HT1080 (cell line): ENCODE measurements around the gene RPRD1B. TPM values are rescaled to one million over a fixed set of nuclear protein-coding genes. Genes with fewer than 3 reads are reported as not detected.

ENCODE experiments used
- DNase-seq: peaks from one replicate; pipeline ENCODE4 v3.0.0-alpha.2; 2015; ENCODE audit warnings: low read depth
- total RNA-seq: library from RNA; depleted of rRNA; stranded (reverse); fragments of >200 nt; shearing (Covaris generic); gene quantifications from 2 replicates; pipeline ENCODE4 v1.2.3, GENCODE V29; 2014

Gene RPRD1B
- total RNA-seq, 1 experiment from 2014 or later: 21.2 TPM

- DNase-seq: no peak
Measured at GRCh38 chr20:38034108-38034649, 633 bp downstream of the RPRD1B start.

GRCh38 chr20:38034961-38035360, 1.4 kb downstream of the RPRD1B start:
- DNase-seq: no peak

GRCh38 chr20:38036366-38036765, 2.8 kb downstream of the RPRD1B start:
- no peak for DNase-seq

- no peak for DNase-seq
Measured at GRCh38 chr20:38040276-38040675, 6.7 kb downstream of the RPRD1B start.

GRCh38 chr20:38043512-38044300, 10.2 kb downstream of the RPRD1B start:
- peak; percentile 96 for DNase-seq

- no peak for DNase-seq
Measured at GRCh38 chr20:38044685-38045084, 11.1 kb downstream of the RPRD1B start.

GRCh38 chr20:38046572-38046971, 13.0 kb downstream of the RPRD1B start:
- DNase-seq: no peak

GRCh38 chr20:38049800-38050199, 16.3 kb downstream of the RPRD1B start:
- DNase-seq: peak; percentile 88

- no peak for DNase-seq
Measured at GRCh38 chr20:38050686-38051085, 17.1 kb downstream of the RPRD1B start.

GRCh38 chr20:38052870-38053269, 19.3 kb downstream of the RPRD1B start:
- no peak for DNase-seq

GRCh38 chr20:38054647-38055046, 21.1 kb downstream of the RPRD1B start:
- no peak for DNase-seq

GRCh38 chr20:38055294-38055693, 21.7 kb downstream of the RPRD1B start:
- no peak for DNase-seq

GRCh38 chr20:38055848-38056247, 22.3 kb downstream of the RPRD1B start:
- no peak for DNase-seq

GRCh38 chr20:38057351-38057972, 23.9 kb downstream of the RPRD1B start:
- DNase-seq: peak; percentile 66

GRCh38 chr20:38059832-38060231, 26.3 kb downstream of the RPRD1B start:
- DNase-seq: no peak

GRCh38 chr20:38060536-38060935, 27.0 kb downstream of the RPRD1B start:
- no peak for DNase-seq

GRCh38 chr20:38061109-38061508, 27.6 kb downstream of the RPRD1B start:
- no peak for DNase-seq

- no peak for DNase-seq
Measured at GRCh38 chr20:38062890-38063289, 29.3 kb downstream of the RPRD1B start.

- DNase-seq: no peak
Measured at GRCh38 chr20:38063911-38064530, 30.5 kb downstream of the RPRD1B start.

- DNase-seq: no peak
Measured at GRCh38 chr20:38065764-38066375, 32.3 kb downstream of the RPRD1B start.

GRCh38 chr20:38066969-38067716, 33.6 kb downstream of the RPRD1B start:
- no peak for DNase-seq
